T-cell (primary cell): ENCODE data around the gene RHBDL2. TPM values are rescaled to one million over a fixed set of nuclear protein-coding genes. Genes with fewer than 3 reads are reported as not detected.
A peak's percentile ranks its signal among the peaks of the same experiment; 100 is the strongest.

Experiments used
- ATAC-seq, 4 experiments: fragments of 200-7000 bp in 3 of 4; fragments of 150-1000 bp in 1 of 4; cut with Tn5 transposase; replicated peaks in 1 of 4; 1 replicate in 3 of 4; 2 replicates in 1 of 4; pipeline ENCODE4 v1.10.0; 2021; ENCODE audit warnings: moderate library complexity in 3 of 4, mild to moderate bottlenecking in 2 of 4, moderate number of reproducible peaks in 1 of 4
- CTCF ChIA-PET, 2 donors: fragments of 300-600 bp; sonication (Branson Sonifier 250); formaldehyde crosslinking; loops; one replicate each; lab custom pipeline; 2022; ENCODE audit warnings: antibody characterized with exemption in 2 of 2; lab: Charles Lee
- POLR2A ChIA-PET, 2 donors: fragments of 300-600 bp; sonication (Branson Sonifier 250); formaldehyde crosslinking; loops; one replicate each; lab custom pipeline; 2022; ENCODE audit warnings: antibody characterized with exemption in 2 of 2; lab: Charles Lee
- DNase-seq, 35 experiments: peaks; one replicate each; pipeline versions ENCODE4 v3.0.0 to v3.0.0-alpha.2; 2013 to 2023
- H3K27ac ChIP-seq: one replicate; pipeline ENCODE4 v1.5.1; 2013; ENCODE audit warnings: low read length
- H3K27me3 ChIP-seq, 2 experiments: replicated peaks in 1 of 2; 1 replicate in 1 of 2; 2 replicates in 1 of 2; pipeline versions ENCODE4 v1.6.1 to v1.7.0; 2013; ENCODE audit warnings: low read length in 1 of 2, mixed read lengths in 1 of 2; ENCODE audit not compliant: control insufficient read depth in 2 of 2, insufficient read depth in 2 of 2; ENCODE audit errors: extremely low read depth in 1 of 2
- H3K36me3 ChIP-seq, 2 donors: 1 replicate in 1 of 2; 2 replicates in 1 of 2; pipeline versions ENCODE4 v1.6.1 to v1.7.0; 2013; ENCODE audit warnings: low read length in 1 of 2; ENCODE audit not compliant: control insufficient read depth in 2 of 2, insufficient read depth in 1 of 2; ENCODE audit errors: extremely low read depth in 1 of 2
- H3K4me1 ChIP-seq, 2 experiments: 1 replicate in 1 of 2; 2 replicates in 1 of 2; pipeline versions ENCODE4 v1.6.1 to v1.7.0; 2013; ENCODE audit warnings: low read length in 2 of 2, mixed read lengths in 1 of 2; ENCODE audit not compliant: insufficient read depth in 2 of 2, control insufficient read depth in 1 of 2; ENCODE audit errors: extremely low read depth in 1 of 2
- H3K4me3 ChIP-seq, 2 donors: 1 replicate in 1 of 2; 2 replicates in 1 of 2; pipeline versions ENCODE4 v1.5.1 to v1.7.0; 2013; ENCODE audit warnings: mild to moderate bottlenecking in 2 of 2, low read length in 1 of 2, moderate library complexity in 1 of 2; ENCODE audit not compliant: control insufficient read depth in 1 of 2; ENCODE audit errors: extremely low read depth in 1 of 2
- H3K9me3 ChIP-seq: 2 replicates; pipeline ENCODE4 v1.7.0; 2013
- H3K27ac Mint-ChIP-seq, 2 donors: one replicate each; pipeline ENCODE4 v1.8.0; 2020 to 2021; ENCODE audit warnings: mild to moderate bottlenecking in 2 of 2, mixed read lengths in 2 of 2
- H3K27me3 Mint-ChIP-seq, 2 donors: one replicate each; pipeline ENCODE4 v1.8.0; 2021 to 2022; ENCODE audit warnings: mixed read lengths in 2 of 2
- H3K36me3 Mint-ChIP-seq: one replicate; pipeline ENCODE4 v1.8.0; 2021; ENCODE audit warnings: mixed read lengths
- H3K4me1 Mint-ChIP-seq, 3 donors: one replicate each; pipeline ENCODE4 v1.8.0; 2020 to 2022; ENCODE audit warnings: mixed read lengths in 3 of 3, mild to moderate bottlenecking in 1 of 3
- H3K4me3 Mint-ChIP-seq, 3 donors: one replicate each; pipeline ENCODE4 v1.8.0; 2020 to 2022; ENCODE audit warnings: mild to moderate bottlenecking in 3 of 3, mixed read lengths in 3 of 3, moderate library complexity in 3 of 3
- H3K9me3 Mint-ChIP-seq, 3 donors: one replicate each; pipeline ENCODE4 v1.8.0; 2020 to 2022; ENCODE audit warnings: mixed read lengths in 3 of 3
- WGBS: methylation state at CpG from one replicate; pipeline ENCODE4 v1.1.5; 2013; ENCODE audit warnings: missing lambda C conversion rate; ENCODE audit not compliant: insufficient coverage; 5-methylcytosine and 5-hydroxymethylcytosine counted together
- total RNA-seq, 35 experiments: library from RNA in 6 of 35; stranded (reverse) in 6 of 35; fragments of 120-200 nt in 1 of 35; gene quantifications; one replicate each; pipeline versions ENCODE4 v1.2.1 to v1.2.4 and lab custom pipeline; 2013 to 2026

Gene RHBDL2
- total RNA-seq, 5 donors from 2014 or later (not counting 1 experiment from before 2014, with no cell fraction given) = not detected

DNA sequence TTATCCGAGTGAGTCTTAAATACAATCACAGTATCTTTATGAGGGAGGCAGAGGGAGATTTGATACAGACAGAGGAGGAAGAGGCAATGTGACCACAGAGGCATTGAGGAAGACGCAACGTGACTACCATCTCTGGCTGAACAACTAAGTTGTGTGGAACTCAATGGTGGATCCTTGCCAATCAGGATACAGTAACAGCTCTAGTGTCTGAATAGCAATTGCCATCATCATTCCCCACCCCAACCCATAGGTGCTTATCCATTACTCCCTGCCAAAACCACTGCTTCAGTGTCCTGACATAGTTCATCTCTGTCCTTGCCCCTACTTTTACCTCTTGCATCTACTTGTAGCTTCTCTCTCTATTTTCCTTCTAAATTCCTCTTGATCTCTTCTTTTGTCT lies 20.5 kb upstream of the RHBDL2 start:
- Histone ChIP-seq H3K9me3 (no peaks in the 10 kb centered on the region), H3K4me3 (no peak overlapping the region), H3K4me1 (no peaks in the 10 kb centered on the region), H3K27ac (no peak overlapping the region), H3K36me3 (no peaks in the 10 kb centered on the region), H3K27me3 (no peaks in the 10 kb centered on the region)
- POLR2A ChIA-PET = no interaction called here
- DNase-seq (no peak), ATAC-seq (no peak)
- H3K27ac Mint-ChIP-seq = no peak overlapping the region
- CTCF ChIA-PET = no interaction called here
- 94% methylated on average over 2 of the region's 3 CpGs for WGBS
- no peak overlapping the region for H3K4me3 Mint-ChIP-seq
- H3K27me3 Mint-ChIP-seq = no peaks in the 10 kb centered on the region
- H3K4me1 Mint-ChIP-seq = peaks cover 6 to 13% (median 6%) of the 10 kb centered on the region in 3 donors
- H3K9me3 Mint-ChIP-seq = no peaks in the 10 kb centered on the region
- no peaks in the 10 kb centered on the region for H3K36me3 Mint-ChIP-seq

DNA sequence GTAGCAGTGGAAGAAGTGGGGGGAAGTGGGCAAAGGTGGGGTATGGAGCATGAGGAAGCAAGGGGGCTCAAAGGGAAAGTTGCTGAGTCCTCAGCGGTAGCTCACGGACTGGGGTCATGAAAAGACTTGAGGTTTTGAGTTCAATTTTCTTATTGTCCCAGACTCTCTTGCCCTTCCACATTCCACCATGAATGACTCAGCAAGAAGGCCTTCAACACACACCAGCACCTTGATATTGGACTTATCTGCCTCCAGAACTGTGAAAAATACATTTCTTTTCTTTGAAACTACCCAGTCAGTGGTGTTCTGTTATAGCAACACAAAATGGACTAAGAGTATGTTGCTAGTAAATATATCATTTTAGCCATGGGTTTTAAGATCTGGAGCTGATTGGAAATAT lies 17.3 kb upstream of the RHBDL2 start:
- CTCF ChIA-PET = interaction anchor here in 1 of 2 donors (0.6 kb wide), 1 partner anchor 63 kb away, joined by 4 read pairs; no protein-coding TSS in a partner anchor
- no CpG with 5 or more reads among the region's 2 CpGs for WGBS
- peaks cover 4 to 7% (median 4%) of the 10 kb centered on the region in 3 donors for H3K4me1 Mint-ChIP-seq

GRCh38 chr1:38953433-38953860 lies 11.8 kb upstream of the RHBDL2 start:
- H3K9me3 ChIP-seq = no peaks in the 10 kb centered on the region
- H3K4me1 Mint-ChIP-seq = peaks cover 8 to 9% (median 8%) of the 10 kb centered on the region in 3 donors
- no peak for DNase-seq
- H3K4me3 Mint-ChIP-seq = no peak overlapping the region
- H3K4me1 ChIP-seq = no peaks in the 10 kb centered on the region
- no peak overlapping the region for H3K4me3 ChIP-seq
- no peaks in the 10 kb centered on the region for H3K27me3 ChIP-seq
- no peaks in the 10 kb centered on the region for H3K9me3 Mint-ChIP-seq
- POLR2A ChIA-PET = interaction anchor here in 1 of 2 donors (0.5 to 0.6 kb wide), 2 partner anchors 63 to 64 kb away, joined by 4 to 8 read pairs; no protein-coding TSS in a partner anchor
- no CpG with 5 or more reads among the region's 4 CpGs for WGBS
- no peak for ATAC-seq
- H3K36me3 Mint-ChIP-seq = no peaks in the 10 kb centered on the region
- no peak overlapping the region for H3K27ac ChIP-seq
- H3K36me3 ChIP-seq = no peaks in the 10 kb centered on the region
- peak overlapping the region in 1 of 2 donors; percentile 4 for H3K27ac Mint-ChIP-seq
- CTCF ChIA-PET = interaction anchor here in 1 of 2 donors (0.6 kb wide), 1 partner anchor 25 kb away, joined by 5 read pairs; no protein-coding TSS in a partner anchor
- no peaks in the 10 kb centered on the region for H3K27me3 Mint-ChIP-seq

More for the DNA sequence above, 17.3 kb upstream of the RHBDL2 start:
- no peak for DNase-seq
- no peaks in the 10 kb centered on the region for H3K27me3 ChIP-seq
- H3K27me3 Mint-ChIP-seq = no peaks in the 10 kb centered on the region
- no peaks in the 10 kb centered on the region for H3K9me3 ChIP-seq
- no peak overlapping the region for H3K27ac ChIP-seq
- POLR2A ChIA-PET = interaction anchor here in 1 of 2 donors (0.7 kb wide), 1 partner anchor 51 kb away, joined by 11 read pairs; no protein-coding TSS in a partner anchor
- H3K36me3 Mint-ChIP-seq = no peaks in the 10 kb centered on the region
- no peak overlapping the region for H3K27ac Mint-ChIP-seq
- no peak for ATAC-seq
- H3K36me3 ChIP-seq = no peaks in the 10 kb centered on the region
- no peaks in the 10 kb centered on the region for H3K4me1 ChIP-seq
- no peaks in the 10 kb centered on the region for H3K9me3 Mint-ChIP-seq
- no peak overlapping the region for H3K4me3 Mint-ChIP-seq
- no peak overlapping the region for H3K4me3 ChIP-seq

DNA sequence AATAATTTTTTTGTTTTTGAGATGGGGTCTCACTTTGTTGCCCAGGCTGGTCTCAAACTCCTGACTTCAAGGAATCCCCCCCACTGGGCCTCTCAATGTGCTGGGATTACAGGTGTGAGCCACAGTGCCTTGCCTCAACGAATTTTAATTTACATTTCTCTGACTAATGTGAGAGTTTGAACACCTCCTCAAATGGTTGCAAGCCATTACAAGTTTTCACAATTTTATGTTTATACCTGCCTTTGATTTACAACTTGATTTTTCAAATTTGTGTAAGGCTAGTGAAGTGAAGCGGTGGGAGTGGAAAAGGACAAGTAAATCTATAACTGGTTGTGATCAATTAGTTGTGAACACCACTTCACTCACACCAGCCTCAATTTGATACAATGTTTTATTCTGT lies 8.9 kb upstream of the RHBDL2 start:
- Histone ChIP-seq H3K4me3 (no peak overlapping the region), H3K36me3 (no peaks in the 10 kb centered on the region), H3K4me1 (no peaks in the 10 kb centered on the region), H3K27ac (no peak overlapping the region), H3K27me3 (no peaks in the 10 kb centered on the region), H3K9me3 (no peaks in the 10 kb centered on the region)
- Mint-ChIP-seq H3K27ac (no peak overlapping the region), H3K4me3 (no peak overlapping the region), H3K36me3 (no peaks in the 10 kb centered on the region), H3K4me1 (peaks cover 8 to 9% (median 8%) of the 10 kb centered on the region in 3 donors), H3K27me3 (peaks cover 0 to 7% of the 10 kb centered on the region in 2 donors), H3K9me3 (no peaks in the 10 kb centered on the region)
- DNase-seq (no peak), ATAC-seq (no peak)
- no CpG with 5 or more reads among the region's 2 CpGs for WGBS
- POLR2A ChIA-PET = no interaction called here
- CTCF ChIA-PET = no interaction called here

- Histone ChIP-seq H3K27me3 (peaks cover 0 to 7% of the 10 kb centered on the region in 2 experiments), H3K9me3 (no peaks in the 10 kb centered on the region), H3K4me3 (no peak overlapping the region), H3K27ac (no peak overlapping the region), H3K4me1 (no peaks in the 10 kb centered on the region), H3K36me3 (no peaks in the 10 kb centered on the region)
- POLR2A ChIA-PET = interaction anchor here in 1 of 2 donors (1.0 kb wide), 1 partner anchor 64 kb away, joined by 6 read pairs; no protein-coding TSS in a partner anchor
- H3K9me3 Mint-ChIP-seq = no peaks in the 10 kb centered on the region
- ATAC-seq (no peak), DNase-seq (no peak)
- 95% methylated on average over 2 of the region's 4 CpGs for WGBS
- H3K4me3 Mint-ChIP-seq = no peak overlapping the region
- CTCF ChIA-PET = no interaction called here
- peaks cover 0 to 7% of the 10 kb centered on the region in 2 donors for H3K27me3 Mint-ChIP-seq
- H3K36me3 Mint-ChIP-seq = no peaks in the 10 kb centered on the region
- H3K4me1 Mint-ChIP-seq = peaks cover 0 to 7% (median 3%) of the 10 kb centered on the region in 3 donors
- H3K27ac Mint-ChIP-seq = no peak overlapping the region
Measured at GRCh38 chr1:38944547-38944946, 2.9 kb upstream of the RHBDL2 start.

DNA sequence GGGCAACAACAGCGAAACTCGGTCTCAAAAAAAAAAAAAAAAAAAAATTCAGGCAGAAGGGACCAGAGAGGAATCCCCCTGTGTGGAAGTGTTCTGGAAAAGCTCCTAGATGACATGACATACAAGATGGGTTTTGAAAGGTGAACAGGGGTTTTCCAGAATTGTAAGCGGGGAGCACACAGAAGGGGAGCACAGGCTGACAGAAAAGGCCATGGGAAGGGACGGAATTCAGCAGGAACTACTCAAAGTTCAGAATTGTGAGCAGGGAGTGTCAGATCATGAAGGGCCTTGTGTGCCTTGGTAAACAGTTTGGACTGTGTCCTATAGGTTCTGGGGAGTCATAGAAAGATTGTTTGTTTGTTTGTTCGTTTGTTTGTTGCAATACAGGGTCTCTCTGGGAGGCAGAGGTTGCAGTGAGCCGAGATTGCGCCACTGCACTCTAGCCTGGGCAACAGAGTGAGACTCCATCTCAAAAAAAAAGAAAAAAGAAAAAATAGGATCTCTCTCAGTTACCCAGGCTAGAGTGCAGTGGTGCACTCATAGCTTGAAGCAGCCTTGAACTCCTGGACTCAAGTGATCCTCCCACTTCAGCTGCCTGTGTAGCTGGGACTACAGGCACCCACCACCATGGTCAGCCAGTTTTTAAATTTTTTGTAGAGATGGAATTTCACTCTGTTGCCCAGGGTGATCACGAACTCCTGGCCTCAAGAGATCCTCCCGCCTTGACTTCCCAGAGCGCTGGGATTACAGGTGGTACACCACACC lies 1.2 kb upstream of the RHBDL2 start:
- no peak for ATAC-seq
- peaks cover 0 to 7% (median 3%) of the 10 kb centered on the region in 3 donors for H3K4me1 Mint-ChIP-seq
- Histone ChIP-seq H3K36me3 (no peaks in the 10 kb centered on the region), H3K4me1 (no peaks in the 10 kb centered on the region), H3K27me3 (peaks cover 0 to 7% of the 10 kb centered on the region in 2 experiments), H3K27ac (no peak overlapping the region), H3K9me3 (no peaks in the 10 kb centered on the region), H3K4me3 (no peak overlapping the region)
- peaks cover 0 to 7% of the 10 kb centered on the region in 2 donors for H3K27me3 Mint-ChIP-seq
- no peaks in the 10 kb centered on the region for H3K9me3 Mint-ChIP-seq
- H3K27ac Mint-ChIP-seq = no peak overlapping the region
- DNase-seq = no peak
- WGBS = 92% methylated on average over 6 of the region's 10 CpGs
- ChIA-PET POLR2A (interaction anchor here in 1 of 2 donors (0.6 kb wide), 1 partner anchor 107 kb away, joined by 3 read pairs; no protein-coding TSS in a partner anchor), CTCF (no interaction called here)
- no peak overlapping the region for H3K4me3 Mint-ChIP-seq
- H3K36me3 Mint-ChIP-seq = no peaks in the 10 kb centered on the region
